HCT116 (cell line): ENCODE results near the gene EDEM1. TPM values are rescaled to one million over a fixed set of nuclear protein-coding genes. Genes with fewer than 3 reads are reported as not detected.

ENCODE experiments used
- ATAC-seq: fragments of 200-7000 bp; cut with Tn5 transposase; 2 replicates; pipeline ENCODE4 v1.9.1; 2020; ENCODE audit warnings: mild to moderate bottlenecking, moderate library complexity
- BruUV-seq: library from RNA; stranded (reverse); fragments of 400-500 nt; replicated peaks from 2 replicates; lab custom pipeline; 2021; lab: Mats Ljungman, UMichigan
- CTCF ChIA-PET: fragments of 300-600 bp; sonication (Branson Sonifier 250); formaldehyde crosslinking; loops from one replicate; lab custom pipeline; 2021; ENCODE audit warnings: antibody characterized with exemption; lab: Charles Lee
- POLR2A ChIA-PET: fragments of 300-600, 350-600 bp; sonication (Branson Sonifier 250); formaldehyde crosslinking; loops from one replicate; lab custom pipeline; 2021; ENCODE audit warnings: antibody characterized with exemption; lab: Charles Lee
- RAD21 ChIA-PET, 2 experiments: fragments of 300-600 bp; sonication (Branson Sonifier 250); formaldehyde crosslinking; loops; one replicate each; lab custom pipeline; 2023; ENCODE audit warnings: low total read pairs in 2 of 2; ENCODE audit not compliant: uncharacterized antibody in 2 of 2, unreplicated experiment in 2 of 2, low non-redundant PET in 1 of 2; lab: Charles Lee
- DNase-seq: peaks from one replicate; pipeline ENCODE4 v3.0.0-alpha.2; 2010; ENCODE audit warnings: low read depth, low spot score
- H2AFZ ChIP-seq: fragments of 200-600 bp; shearing (Covaris generic), sonication (generic); 2 replicates; pipeline ENCODE4 v1.6.1; 2017; ENCODE audit warnings: low read depth, mixed run types, mixed read lengths, antibody characterized with exemption, low read length; ENCODE audit not compliant: poor library complexity, severe bottlenecking
- H3K27ac ChIP-seq: 2 replicates; pipeline ENCODE4 v1.5.1; 2012; ENCODE audit warnings: low read depth, low read length
- H3K27me3 ChIP-seq: fragments of 200-600 bp; sonication (generic); 2 replicates; pipeline ENCODE4 v1.6.1; 2016; ENCODE audit warnings: mixed run types, low read length, mixed read lengths; ENCODE audit not compliant: insufficient read depth
- H3K36me3 ChIP-seq, 2 experiments: fragments of 200-500 bp in 1 of 2; fragments of 200-600 bp in 1 of 2; sonication (Bioruptor generic) in 1 of 2; sonication (generic) in 1 of 2; 2 replicates each; pipeline versions ENCODE4 v1.5.1 to v1.6.1; 2014 to 2016; ENCODE audit warnings: low read length in 2 of 2, inconsistent platforms in 1 of 2, mixed read lengths in 1 of 2, mixed run types in 1 of 2; ENCODE audit not compliant: insufficient read depth in 2 of 2, control insufficient read depth in 1 of 2
- H3K4me1 ChIP-seq, 2 experiments: fragments of 200-600 bp in 1 of 2; sonication (generic) in 1 of 2; 2 replicates each; pipeline versions ENCODE4 v1.5.1 to v1.6.1; 2012 to 2017; ENCODE audit warnings: low read length in 2 of 2, inconsistent platforms in 1 of 2, mild to moderate bottlenecking in 1 of 2, mixed read lengths in 1 of 2, mixed run types in 1 of 2, moderate library complexity in 1 of 2; ENCODE audit not compliant: insufficient read depth in 2 of 2, control insufficient read depth in 1 of 2
- H3K4me2 ChIP-seq: fragments of 200-600 bp; sonication (generic); 2 replicates; pipeline ENCODE4 v1.6.1; 2017; ENCODE audit warnings: mixed run types, low read length, mixed read lengths
- H3K4me3 ChIP-seq, 2 experiments: fragments of 200-600 bp in 1 of 2; sonication (generic) in 1 of 2; replicated peaks in 1 of 2; 2 replicates each; pipeline ENCODE4 v1.5.1; 2011 to 2016; ENCODE audit warnings: low read length in 2 of 2, control low read depth in 1 of 2, low read depth in 1 of 2, mild to moderate bottlenecking in 1 of 2, mixed read lengths in 1 of 2, mixed run types in 1 of 2
- H3K79me2 ChIP-seq: fragments of 200-600 bp; sonication (generic); 2 replicates; pipeline ENCODE4 v1.6.1; 2017; ENCODE audit warnings: mild to moderate bottlenecking, mixed run types, low read length, moderate library complexity, mixed read lengths; ENCODE audit not compliant: insufficient read depth
- H3K9ac ChIP-seq: fragments of 200-600 bp; sonication (generic); 2 replicates; pipeline ENCODE4 v1.6.1; 2016; ENCODE audit warnings: low read length, mixed read lengths
- H3K9me2 ChIP-seq: fragments of 200-600 bp; sonication (generic), shearing (Covaris generic); 2 replicates; pipeline ENCODE4 v1.6.1; 2017; ENCODE audit warnings: mixed run types, mild to moderate bottlenecking, moderate library complexity; ENCODE audit not compliant: insufficient read depth
- H3K9me3 ChIP-seq, 2 experiments: fragments of 200-500 bp in 1 of 2; fragments of 200-600 bp in 1 of 2; sonication (Bioruptor generic) in 1 of 2; sonication (generic) in 1 of 2; 2 replicates each; pipeline ENCODE4 v1.6.1; 2014 to 2017; ENCODE audit warnings: low read length in 2 of 2, mixed read lengths in 2 of 2, inconsistent platforms in 1 of 2, low read depth in 1 of 2, mild to moderate bottlenecking in 1 of 2, mixed run types in 1 of 2, moderate library complexity in 1 of 2; ENCODE audit not compliant: control insufficient read depth in 1 of 2, insufficient read depth in 1 of 2
- H4K20me1 ChIP-seq: fragments of 200-600 bp; sonication (generic), shearing (Covaris generic); 2 replicates; pipeline ENCODE4 v1.6.1; 2017; ENCODE audit warnings: mixed run types, mild to moderate bottlenecking, moderate library complexity; ENCODE audit not compliant: insufficient read depth
- CBX3 ChIP-seq: IDR thresholded peaks from 2 replicates; pipeline ENCODE4 v1.6.1; 2012; ENCODE audit warnings: low read depth
- EGR1 ChIP-seq: IDR thresholded peaks from 2 replicates; pipeline ENCODE4 v1.6.1; 2012; ENCODE audit warnings: low read depth
- EZH2 ChIP-seq: fragments of 200-600 bp; sonication (generic); IDR thresholded peaks from 2 replicates; pipeline ENCODE4 v1.6.1; 2017; ENCODE audit warnings: antibody characterized with exemption, mixed run types
- EZH2phosphoT487 ChIP-seq: fragments of 200-600 bp; IDR thresholded peaks from 2 replicates; pipeline ENCODE4 v1.6.1; 2018; ENCODE audit warnings: antibody characterized with exemption, borderline replicate concordance
- FOSL1 ChIP-seq: IDR thresholded peaks from 2 replicates; pipeline ENCODE4 v1.6.1; 2012; ENCODE audit warnings: low read depth
- JUND ChIP-seq: IDR thresholded peaks from 2 replicates; pipeline ENCODE4 v1.6.1; 2012
- POLR2A ChIP-seq: IDR thresholded peaks from 2 replicates; pipeline ENCODE4 v1.7.0; 2011; ENCODE audit warnings: borderline replicate concordance; ENCODE audit not compliant: insufficient read depth, insufficient read length; ENCODE audit errors: extremely low read depth
- POLR2AphosphoS5 ChIP-seq: IDR thresholded peaks from 2 replicates; pipeline ENCODE4 v1.6.1; 2011; ENCODE audit warnings: mild to moderate bottlenecking, low read depth, low read length, moderate library complexity
- RAD21 ChIP-seq: IDR thresholded peaks from 2 replicates; pipeline ENCODE4 v1.6.1; 2012; ENCODE audit warnings: low read depth, mild to moderate bottlenecking
- SIN3A ChIP-seq: IDR thresholded peaks from 2 replicates; pipeline ENCODE4 v1.6.1; 2012; ENCODE audit warnings: low read depth
- SP1 ChIP-seq: IDR thresholded peaks from 2 replicates; pipeline ENCODE4 v1.6.1; 2012; ENCODE audit warnings: low read depth
- SRF ChIP-seq: IDR thresholded peaks from 2 replicates; pipeline ENCODE4 v1.6.1; 2012; ENCODE audit warnings: low read depth
- YY1 ChIP-seq: IDR thresholded peaks from 2 replicates; pipeline ENCODE4 v1.6.1; 2011; ENCODE audit warnings: low read length, low read depth, moderate library complexity, mild to moderate bottlenecking; ENCODE audit not compliant: insufficient replicate concordance; ENCODE audit errors: extremely low read depth
- ZNF274 ChIP-seq: fragments of 200-500 bp; sonication (Bioruptor generic); IDR thresholded peaks from 2 replicates; pipeline ENCODE4 v1.6.1; 2014; ENCODE audit warnings: mild to moderate bottlenecking, low read depth, low read length, inconsistent platforms
- intact Hi-C: fragments of 100-400 bp; cut with micrococcal nuclease; formaldehyde crosslinking; loops from 2 replicates; pipeline ENCODE4 v1.10.0; 2022
- total RNA-seq: library from RNA; stranded (reverse); gene quantifications from one replicate; pipeline ENCODE4 v1.2.1, GENCODE V29; 2021; ENCODE audit not compliant: unreplicated experiment
- TF ChIP-seq, protein P1 (sequence below): IDR thresholded peaks from 2 replicates; pipeline ENCODE4 v1.6.1; 2012
- TF ChIP-seq, protein P2 (sequence below), 3 experiments: fragments of 200-600 bp in 1 of 3; sonication (generic) in 1 of 3; IDR thresholded peaks in 2 of 3; conservative IDR thresholded peaks in 1 of 3; 2 replicates each; pipeline ENCODE4 v1.5.1; 2012 to 2017; ENCODE audit warnings: low read depth in 2 of 3, low read length in 2 of 3, antibody characterized with exemption in 1 of 3, borderline replicate concordance in 1 of 3, control low read depth in 1 of 3, mild to moderate bottlenecking in 1 of 3, mixed read lengths in 1 of 3, mixed run types in 1 of 3, moderate library complexity in 1 of 3; ENCODE audit not compliant: insufficient read depth in 1 of 3
- TF ChIP-seq, protein P3 (sequence below): IDR thresholded peaks from 2 replicates; pipeline ENCODE4 v1.6.1; 2012

The EDEM1 gene
- total RNA-seq, 1 experiment from 2014 or later = 23.7 TPM

DNA sequence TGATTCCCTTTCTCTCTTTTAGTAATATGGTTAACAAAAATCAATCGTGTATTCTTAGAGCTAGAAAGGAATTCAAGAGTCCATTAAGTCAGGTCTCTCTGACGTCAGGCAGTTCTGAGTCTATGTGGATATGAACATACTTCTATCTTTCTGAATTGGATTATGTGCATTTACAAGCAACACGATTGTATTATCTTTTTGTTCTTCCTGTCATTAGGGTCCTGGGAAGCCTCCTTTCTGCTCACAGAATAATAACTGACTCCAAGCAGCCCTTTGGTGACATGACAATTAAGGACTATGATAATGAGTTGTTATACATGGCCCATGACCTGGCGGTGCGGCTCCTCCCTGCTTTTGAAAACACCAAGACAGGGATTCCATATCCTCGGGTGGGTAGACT, 14.0 kb downstream of the EDEM1 start:
- H3K4me2 ChIP-seq = no peak overlapping the region
- DNase-seq = no peak
- TF ChIP-seq CBX3 (no peak), FOSL1 (no peak), POLR2A (no peak), POLR2AphosphoS5 (no peak), EGR1 (no peak), YY1 (no peak), SRF (no peak), RAD21 (no peak), ZNF274 (no peak), SP1 (no peak), SIN3A (no peak), EZH2phosphoT487 (no peak), EZH2 (no peak), JUND (no peak)
- TF ChIP-seq, protein P1, sequence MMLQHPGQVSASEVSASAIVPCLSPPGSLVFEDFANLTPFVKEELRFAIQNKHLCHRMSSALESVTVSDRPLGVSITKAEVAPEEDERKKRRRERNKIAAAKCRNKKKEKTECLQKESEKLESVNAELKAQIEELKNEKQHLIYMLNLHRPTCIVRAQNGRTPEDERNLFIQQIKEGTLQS = no peak
- TF ChIP-seq, protein P2, sequence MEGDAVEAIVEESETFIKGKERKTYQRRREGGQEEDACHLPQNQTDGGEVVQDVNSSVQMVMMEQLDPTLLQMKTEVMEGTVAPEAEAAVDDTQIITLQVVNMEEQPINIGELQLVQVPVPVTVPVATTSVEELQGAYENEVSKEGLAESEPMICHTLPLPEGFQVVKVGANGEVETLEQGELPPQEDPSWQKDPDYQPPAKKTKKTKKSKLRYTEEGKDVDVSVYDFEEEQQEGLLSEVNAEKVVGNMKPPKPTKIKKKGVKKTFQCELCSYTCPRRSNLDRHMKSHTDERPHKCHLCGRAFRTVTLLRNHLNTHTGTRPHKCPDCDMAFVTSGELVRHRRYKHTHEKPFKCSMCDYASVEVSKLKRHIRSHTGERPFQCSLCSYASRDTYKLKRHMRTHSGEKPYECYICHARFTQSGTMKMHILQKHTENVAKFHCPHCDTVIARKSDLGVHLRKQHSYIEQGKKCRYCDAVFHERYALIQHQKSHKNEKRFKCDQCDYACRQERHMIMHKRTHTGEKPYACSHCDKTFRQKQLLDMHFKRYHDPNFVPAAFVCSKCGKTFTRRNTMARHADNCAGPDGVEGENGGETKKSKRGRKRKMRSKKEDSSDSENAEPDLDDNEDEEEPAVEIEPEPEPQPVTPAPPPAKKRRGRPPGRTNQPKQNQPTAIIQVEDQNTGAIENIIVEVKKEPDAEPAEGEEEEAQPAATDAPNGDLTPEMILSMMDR (IDR thresholded peaks at IDR 0.05 in 2 of 3, conservative IDR thresholded peaks at IDR 0.05 in 1 of 3; ENCODE audit: borderline replicate concordance in 1 of 3, insufficient read depth in 1 of 3, low read depth in 2 of 3, low read length in 2 of 3) = no peak
- TF ChIP-seq, protein P3, sequence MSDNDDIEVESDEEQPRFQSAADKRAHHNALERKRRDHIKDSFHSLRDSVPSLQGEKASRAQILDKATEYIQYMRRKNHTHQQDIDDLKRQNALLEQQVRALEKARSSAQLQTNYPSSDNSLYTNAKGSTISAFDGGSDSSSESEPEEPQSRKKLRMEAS = no peak
- TF ChIP-seq, all 23 proteins: peak for 0
- ChIA-PET POLR2A (no interaction called here), CTCF (no interaction called here), RAD21 (no interaction called here)
- intact Hi-C loops = no loop called here
- Histone ChIP-seq H4K20me1 (no peaks in the 10 kb centered on the region), H3K36me3 (peaks cover 15 to 28% of the 10 kb centered on the region in 2 experiments; a peak in 3 of 4 replicates), H3K4me1 (peaks cover 4 to 8% of the 10 kb centered on the region in 2 experiments; a peak in 2 of 4 replicates), H3K9ac (no peak overlapping the region), H2AFZ (no peak overlapping the region), H3K4me3 (no peak overlapping the region), H3K9me2 (no peaks in the 10 kb centered on the region), H3K27ac (no peak overlapping the region), H3K27me3 (no peaks in the 10 kb centered on the region), H3K79me2 (peaks cover 20% of the 10 kb centered on the region), H3K9me3 (no peaks in the 10 kb centered on the region)
- ATAC-seq = no peak
- no TSS peak for BruUV-seq
